ENCODE results near the gene DPP8. TPM values are rescaled to one million over a fixed set of nuclear protein-coding genes. Genes with fewer than 3 reads are reported as not detected.

The DPP8 gene
- total and polyA plus RNA-seq, 10 of the 15 experiments (the other 5 are each of a cell fraction or from before 2014, with no cell fraction given) = 12.0 to 30.6 (median 24.3) TPM

GRCh38 chr15:65402961-65403360 is 114.5 kb downstream of the DPP8 start:
- BruUV-seq (replicated peaks) = no TSS peak
- DNase-seq (ENCODE audit: low read depth, low spot score) = no peak

More at GRCh38 chr15:65402961-65403360, 114.5 kb downstream of the DPP8 start:
- Histone ChIP-seq H3K4me3 (no peak overlapping the region), H4K20me1 (ENCODE audit: control insufficient read depth, insufficient read depth) (no peaks in the 10 kb centered on the region), H3K4me2 (ENCODE audit: control insufficient read depth, insufficient read depth) (no peak overlapping the region), H3K9me3 (replicated peaks; ENCODE audit: control insufficient read depth, insufficient read depth, low read length) (no peaks in the 10 kb centered on the region), H3K4me1 (ENCODE audit: control insufficient read depth, insufficient read depth, low read length) (peaks cover 4% of the 10 kb centered on the region; the same call in 1 of the 2 replicates), H3K9ac (ENCODE audit: control insufficient read depth, insufficient read depth, low read length) (no peak overlapping the region), H2AFZ (ENCODE audit: control insufficient read depth, low read depth, low read length) (no peak overlapping the region), H3K36me3 (ENCODE audit: control insufficient read depth in 2 of 2, insufficient read depth in 2 of 2, low read length in 1 of 2) (no peaks in the 10 kb centered on the region), H3K79me2 (ENCODE audit: control insufficient read depth, insufficient read depth, low read length) (no peaks in the 10 kb centered on the region), H3K27me3 (replicated peaks in 1 of 2; ENCODE audit: control insufficient read depth in 2 of 2, insufficient read depth in 2 of 2, low read length in 1 of 2) (no peaks in the 10 kb centered on the region; a peak in 1 of 4 replicates), H3K27ac (ENCODE audit: control insufficient read depth, insufficient read depth) (no peak overlapping the region)
- in situ Hi-C loops (cut with MboI) (no loop called here), intact Hi-C loops (cut with micrococcal nuclease; ENCODE audit: unreplicated experiment) (loop anchor here (5.0 kb wide), 2 partner anchors 59 to 179 kb away; no protein-coding TSS in a partner anchor)
- 47% methylated on average over 4 of the region's 4 CpGs for WGBS (ENCODE audit: insufficient coverage, insufficient replicate concordance, low lambda C conversion rate, missing lambda C conversion rate)
- TF ChIP-seq POLR2A (IDR thresholded peaks at IDR 0.05; ENCODE audit: low read depth, low read length) (no peak), TARDBP (IDR thresholded peaks at IDR 0.05; ENCODE audit: borderline replicate concordance) (no peak), BCL3 (IDR thresholded peaks at IDR 0.05; ENCODE audit: borderline replicate concordance, insufficient read depth, low read depth, low read length, poor library complexity, severe bottlenecking) (no peak), SMARCA5 (IDR thresholded peaks at IDR 0.05) (no peak), BHLHE40 (IDR thresholded peaks at IDR 0.05; ENCODE audit: borderline replicate concordance in 1 of 2, low read depth in 2 of 2, low read length in 1 of 2) (no peak)
- no peak for FAIRE-seq
- CTCF ChIA-PET = interaction anchor here (5.7 kb wide), 1 partner anchor 35 kb away, joined by 68 read pairs; no protein-coding TSS in a partner anchor
- POLR2A ChIA-PET = no interaction called here
- RAD21 ChIA-PET (ENCODE audit: unreplicated experiment) = interaction anchor here (3.9 kb wide), 1 partner anchor 32 kb away, joined by 19 read pairs; no protein-coding TSS in a partner anchor
- ATAC-seq = no peak
- SMC1A ChIA-PET (ENCODE audit: uncharacterized antibody, unreplicated experiment) = interaction anchor here (0.9 kb wide), 1 partner anchor 35 kb away, joined by 3 read pairs; no protein-coding TSS in a partner anchor
